Parathyroid adenoma (tissue), 2 donors: Measurements from ENCODE around the gene TMEM98.
"Not testable (repeated sequence)": the region's sequence is repeated elsewhere in the genome, so short reads cannot be mapped to it uniquely, and the experiment has no call there.

Experiments
- H2AFZ ChIP-seq: fragments of 300-600 bp; sonication (generic); one replicate; pipeline ENCODE4 v1.7.0; 2017; ENCODE audit warnings: antibody characterized with exemption, mild to moderate bottlenecking
- H3K27ac ChIP-seq: fragments of 300-600 bp; sonication (generic); one replicate; pipeline ENCODE4 v1.7.0; 2017
- H3K27me3 ChIP-seq: fragments of 300-600 bp; sonication (generic); one replicate; pipeline ENCODE4 v1.7.0; 2017; ENCODE audit warnings: low read length; ENCODE audit not compliant: control insufficient read depth, insufficient read depth
- H3K36me3 ChIP-seq: fragments of 300-600 bp; sonication (generic); one replicate; pipeline ENCODE4 v1.7.0; 2017; ENCODE audit warnings: low read length; ENCODE audit not compliant: control insufficient read depth, insufficient read depth
- H3K4me1 ChIP-seq: fragments of 300-600 bp; sonication (generic); one replicate; pipeline ENCODE4 v1.7.0; 2017; ENCODE audit warnings: control low read depth
- H3K4me2 ChIP-seq: fragments of 300-600 bp; sonication (generic); one replicate; pipeline ENCODE4 v1.7.0; 2017; ENCODE audit warnings: low read length
- H3K4me3 ChIP-seq: fragments of 300-600 bp; sonication (generic); one replicate; pipeline ENCODE4 v1.7.0; 2017; ENCODE audit warnings: low read depth, low read length
- H3K79me2 ChIP-seq: fragments of 300-600 bp; sonication (generic); one replicate; pipeline ENCODE4 v1.7.0; 2017; ENCODE audit warnings: control low read depth
- H3K9ac ChIP-seq: fragments of 300-600 bp; sonication (generic); one replicate; pipeline ENCODE4 v1.7.0; 2017; ENCODE audit warnings: mild to moderate bottlenecking
- H3K9me3 ChIP-seq: fragments of 300-600 bp; sonication (generic); one replicate; pipeline ENCODE4 v1.7.0; 2017; ENCODE audit warnings: low read length; ENCODE audit not compliant: control insufficient read depth
- TF ChIP-seq, protein P1 (sequence below): fragments of 300-600 bp; sonication (generic); IDR thresholded peaks from one replicate; pipeline ENCODE4 v1.7.0; 2017; ENCODE audit warnings: antibody characterized with exemption, mild to moderate bottlenecking
- donor health status: primary hyperparathyroidism.

TMEM98 gene

DNA sequence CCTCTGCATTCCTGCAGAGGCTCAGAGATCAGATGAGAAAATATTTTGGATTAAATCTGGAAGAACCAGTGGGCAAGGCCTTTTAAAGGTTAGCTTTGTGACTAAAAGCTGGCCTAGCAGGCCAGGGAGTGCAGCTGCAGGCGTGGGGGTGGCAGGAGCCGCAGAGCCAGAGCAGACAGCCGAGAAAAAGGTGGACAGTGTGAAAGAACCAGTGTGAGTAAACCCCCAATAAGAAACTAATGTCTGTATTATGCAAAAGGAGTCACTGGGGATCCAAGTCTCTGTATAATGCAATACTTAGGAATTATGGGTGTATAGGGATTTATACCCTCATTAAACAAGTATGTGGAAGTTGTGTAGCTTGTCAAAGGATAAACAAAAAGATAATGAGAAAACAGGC, 42.3 kb downstream of the TMEM98 start:
- Histone ChIP-seq H3K9me3 (no peaks in the 10 kb centered on the region), H2AFZ (no peak overlapping the region), H3K4me1 (no peaks in the 10 kb centered on the region), H3K4me3 (no peak overlapping the region), H3K27me3 (no peaks in the 10 kb centered on the region), H3K4me2 (no peak overlapping the region), H3K79me2 (no peaks in the 10 kb centered on the region), H3K9ac (no peak overlapping the region), H3K36me3 (no peaks in the 10 kb centered on the region), H3K27ac (no peak overlapping the region)
- TF ChIP-seq, protein P1, sequence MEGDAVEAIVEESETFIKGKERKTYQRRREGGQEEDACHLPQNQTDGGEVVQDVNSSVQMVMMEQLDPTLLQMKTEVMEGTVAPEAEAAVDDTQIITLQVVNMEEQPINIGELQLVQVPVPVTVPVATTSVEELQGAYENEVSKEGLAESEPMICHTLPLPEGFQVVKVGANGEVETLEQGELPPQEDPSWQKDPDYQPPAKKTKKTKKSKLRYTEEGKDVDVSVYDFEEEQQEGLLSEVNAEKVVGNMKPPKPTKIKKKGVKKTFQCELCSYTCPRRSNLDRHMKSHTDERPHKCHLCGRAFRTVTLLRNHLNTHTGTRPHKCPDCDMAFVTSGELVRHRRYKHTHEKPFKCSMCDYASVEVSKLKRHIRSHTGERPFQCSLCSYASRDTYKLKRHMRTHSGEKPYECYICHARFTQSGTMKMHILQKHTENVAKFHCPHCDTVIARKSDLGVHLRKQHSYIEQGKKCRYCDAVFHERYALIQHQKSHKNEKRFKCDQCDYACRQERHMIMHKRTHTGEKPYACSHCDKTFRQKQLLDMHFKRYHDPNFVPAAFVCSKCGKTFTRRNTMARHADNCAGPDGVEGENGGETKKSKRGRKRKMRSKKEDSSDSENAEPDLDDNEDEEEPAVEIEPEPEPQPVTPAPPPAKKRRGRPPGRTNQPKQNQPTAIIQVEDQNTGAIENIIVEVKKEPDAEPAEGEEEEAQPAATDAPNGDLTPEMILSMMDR = no peak

DNA sequence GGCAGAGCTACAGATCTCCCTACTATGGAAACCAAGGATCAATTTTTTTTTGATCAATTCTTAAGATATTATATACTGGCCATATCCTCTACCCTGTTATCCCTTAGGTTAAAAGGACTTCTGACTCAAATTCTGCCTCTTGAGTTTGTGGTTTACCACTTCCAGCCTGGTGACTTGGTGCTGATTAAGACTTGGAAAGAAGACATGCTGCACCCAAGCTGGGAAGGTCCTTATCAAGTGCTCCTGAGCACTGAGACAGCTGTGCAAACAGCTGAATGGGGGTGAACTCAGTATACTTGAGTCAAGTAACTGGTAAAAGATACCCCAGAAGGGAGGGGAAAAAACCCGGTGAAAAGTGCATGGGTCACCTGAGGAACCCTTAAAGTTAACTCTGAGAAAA, 43.2 kb downstream of the TMEM98 start:
- H3K9me3 ChIP-seq = no peaks in the 10 kb centered on the region
- no peak overlapping the region for H2AFZ ChIP-seq
- H3K79me2 ChIP-seq = no peaks in the 10 kb centered on the region
- H3K27me3 ChIP-seq = no peaks in the 10 kb centered on the region
- no peak overlapping the region for H3K9ac ChIP-seq
- H3K27ac ChIP-seq = no peak overlapping the region
- TF ChIP-seq, protein P1 = no peak
- no peak overlapping the region for H3K4me2 ChIP-seq
- no peaks in the 10 kb centered on the region for H3K4me1 ChIP-seq
- no peaks in the 10 kb centered on the region for H3K36me3 ChIP-seq
- H3K4me3 ChIP-seq = no peak overlapping the region

DNA sequence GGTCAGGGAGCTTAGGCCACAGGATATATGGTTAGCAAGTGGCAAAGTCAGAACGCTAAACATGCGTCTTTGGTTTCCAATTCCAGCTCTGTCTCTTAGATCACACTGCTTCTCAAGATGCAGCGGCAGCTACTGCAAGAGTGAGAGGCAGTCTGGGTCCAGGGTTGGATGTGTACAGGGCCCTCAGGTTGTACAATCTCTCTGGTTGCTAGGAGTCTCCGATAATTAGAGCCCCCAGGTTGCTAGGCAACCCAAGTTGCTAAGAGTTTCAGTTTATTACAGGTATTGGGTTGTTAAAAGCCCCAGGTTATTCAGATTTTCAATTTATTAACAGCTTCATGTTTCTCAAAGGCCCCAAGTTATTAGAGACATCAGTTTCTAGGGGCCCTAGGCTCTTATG, 48.2 kb downstream of the TMEM98 start:
- no peaks in the 10 kb centered on the region for H3K27me3 ChIP-seq
- H3K4me1 ChIP-seq = no peaks in the 10 kb centered on the region
- no peak overlapping the region for H2AFZ ChIP-seq
- H3K9ac ChIP-seq = no peak overlapping the region
- no peaks in the 10 kb centered on the region for H3K36me3 ChIP-seq
- TF ChIP-seq, protein P1 = no peak
- no peaks in the 10 kb centered on the region for H3K9me3 ChIP-seq
- H3K79me2 ChIP-seq = no peaks in the 10 kb centered on the region
- no peak overlapping the region for H3K4me2 ChIP-seq
- H3K27ac ChIP-seq = no peak overlapping the region
- H3K4me3 ChIP-seq = no peak overlapping the region

DNA sequence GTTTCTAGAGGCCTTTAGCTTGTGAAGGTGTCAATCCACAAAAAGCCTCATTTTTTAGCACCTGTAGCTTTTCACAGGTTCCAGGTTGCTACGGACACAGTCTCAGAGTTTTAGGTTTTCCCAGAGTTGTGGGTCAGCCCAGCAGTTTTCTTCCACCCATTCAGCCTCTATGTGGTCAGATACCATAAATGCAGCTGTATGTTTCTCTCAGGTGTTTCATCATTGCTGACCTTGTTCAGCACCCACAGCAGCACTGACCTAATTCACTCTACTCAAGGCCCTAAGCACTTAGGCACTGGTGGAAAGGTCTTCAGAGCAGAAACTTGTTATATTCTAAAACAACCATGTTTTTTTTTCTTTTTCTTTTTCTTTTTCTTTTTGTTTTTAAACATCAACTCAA, 48.7 kb downstream of the TMEM98 start:
- Histone ChIP-seq H3K4me1 (no peaks in the 10 kb centered on the region), H3K4me3 (no peak overlapping the region), H3K27me3 (no peaks in the 10 kb centered on the region), H3K9ac (no peak overlapping the region), H3K27ac (no peak overlapping the region), H3K4me2 (no peak overlapping the region), H3K79me2 (no peaks in the 10 kb centered on the region), H3K36me3 (no peaks in the 10 kb centered on the region), H2AFZ (no peak overlapping the region), H3K9me3 (no peaks in the 10 kb centered on the region)
- TF ChIP-seq, protein P1 = no peak

DNA sequence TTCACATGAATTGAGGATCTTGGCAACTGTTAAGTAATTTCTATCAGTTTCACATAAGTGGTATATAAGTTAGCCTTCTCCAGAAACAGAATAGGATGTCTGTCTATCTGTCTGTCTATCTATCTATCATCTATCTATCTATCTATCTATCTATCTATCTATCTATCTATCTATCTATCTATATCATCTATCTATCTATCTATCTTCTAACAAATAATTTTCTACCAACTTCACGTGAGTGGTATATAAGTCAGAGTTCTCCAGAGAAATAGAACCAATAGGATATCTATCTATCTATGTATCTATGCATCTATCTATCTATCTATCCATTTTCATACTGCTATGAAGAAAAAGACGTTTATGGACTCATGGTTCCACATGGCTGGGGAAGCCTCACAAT, 52.3 kb downstream of the TMEM98 start:
- H2AFZ ChIP-seq = no peak overlapping the region
- TF ChIP-seq, protein P1 = no peak
- no peaks in the 10 kb centered on the region for H3K27me3 ChIP-seq
- H3K4me2 ChIP-seq = no peak overlapping the region
- no peaks in the 10 kb centered on the region for H3K79me2 ChIP-seq
- H3K36me3 ChIP-seq = no peaks in the 10 kb centered on the region
- no peak overlapping the region for H3K9ac ChIP-seq
- no peak overlapping the region for H3K27ac ChIP-seq
- no peaks in the 10 kb centered on the region for H3K9me3 ChIP-seq
- no peak overlapping the region for H3K4me3 ChIP-seq
- no peaks in the 10 kb centered on the region for H3K4me1 ChIP-seq

DNA sequence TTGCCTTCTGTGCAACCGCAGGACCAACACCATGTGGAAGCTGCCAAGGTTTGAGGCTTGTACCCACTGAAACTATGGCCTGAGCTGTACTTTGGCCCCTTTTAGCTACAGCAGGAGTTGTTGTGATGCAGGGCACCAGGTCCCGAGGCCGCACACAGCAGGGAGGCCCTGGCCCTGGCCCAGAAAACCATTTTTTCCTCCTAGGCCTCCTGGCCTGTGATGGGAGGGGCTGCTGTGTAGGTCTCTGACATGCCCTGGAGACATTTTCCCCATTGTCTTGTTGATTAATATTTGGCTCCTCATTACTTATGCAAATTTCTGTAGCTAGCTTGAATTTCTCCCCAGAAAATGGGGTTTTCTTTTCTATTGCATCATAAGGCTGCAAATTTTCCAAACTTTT, 53.7 kb downstream of the TMEM98 start:
- not testable (repeated sequence) for H3K36me3 ChIP-seq, H3K9me3 ChIP-seq, H3K4me1 ChIP-seq, H3K79me2 ChIP-seq, H3K9ac ChIP-seq, H3K27me3 ChIP-seq, H2AFZ ChIP-seq, H3K4me3 ChIP-seq, H3K27ac ChIP-seq, H3K4me2 ChIP-seq
